ENCODE results near the gene CD47.

The CD47 gene

DNA sequence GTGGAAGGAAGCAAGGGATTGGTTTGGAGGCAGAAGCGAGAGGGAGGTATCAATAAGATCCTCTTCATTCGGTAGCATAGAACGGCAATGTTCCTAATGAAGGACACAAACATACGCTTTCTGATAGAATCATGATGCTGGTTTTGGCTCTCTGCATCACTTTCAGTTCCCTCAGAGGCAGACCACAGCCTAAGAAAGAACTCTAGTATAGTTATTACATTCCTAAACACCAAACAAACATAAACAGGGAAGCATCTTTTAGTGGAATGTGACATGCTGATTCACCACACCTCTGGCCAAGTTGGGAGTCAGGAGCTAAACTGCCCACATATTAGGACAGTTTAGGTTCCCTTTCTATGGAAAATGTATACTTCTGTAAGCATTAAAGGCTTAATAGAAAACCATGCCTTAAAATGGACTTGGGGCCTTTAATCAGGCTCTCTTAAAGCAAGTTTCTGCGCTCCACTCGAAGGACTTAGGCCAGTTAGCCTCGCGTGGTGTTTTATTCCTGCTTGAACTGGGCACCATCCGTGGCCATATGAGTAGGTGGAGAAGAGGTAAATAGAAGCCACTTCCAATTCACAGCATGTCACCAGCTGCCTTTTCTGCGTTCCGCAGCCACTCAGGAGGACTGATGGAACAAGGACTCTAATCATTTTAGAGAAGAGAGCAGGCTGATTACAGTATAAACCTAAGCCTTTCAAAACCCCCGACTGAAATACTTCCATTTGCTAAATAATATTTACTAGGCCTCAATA is 53.7 kb downstream of the CD47 start:
- DNase-seq, result no peak

DNA sequence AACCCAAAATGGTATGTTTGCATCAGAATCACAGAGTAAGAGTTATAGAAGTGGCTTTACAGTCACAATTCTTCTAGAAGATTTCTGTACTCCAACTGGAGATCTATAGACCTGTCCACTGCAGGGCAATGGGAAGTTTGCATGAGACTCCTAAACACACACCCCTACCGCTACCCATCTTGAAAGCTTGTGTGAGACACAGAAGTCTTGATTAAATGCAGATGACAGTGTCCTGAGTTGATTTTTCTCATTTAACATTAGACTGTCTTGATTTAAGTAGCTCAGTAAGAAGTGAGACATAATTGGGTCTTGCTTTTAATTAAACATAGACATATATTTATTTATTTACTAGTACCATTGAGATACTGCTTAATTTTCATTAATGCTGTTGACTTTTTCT is 54.4 kb downstream of the CD47 start:
- Histone ChIP-seq H4K20me1 (ENCODE audit: insufficient read depth, low read length) (no peaks in the 10 kb centered on the region), H3K9ac (ENCODE audit: low read depth, low read length) (no peak overlapping the region), H3K4me1 (ENCODE audit: insufficient read depth, low read length) (no peaks in the 10 kb centered on the region; the same call in 1 of the 2 replicates), H3K9me3 (ENCODE audit: insufficient read depth, low read length, severe bottlenecking) (no peaks in the 10 kb centered on the region), H3K79me2 (ENCODE audit: insufficient read depth, low read length) (no peaks in the 10 kb centered on the region), H3K27ac (ENCODE audit: low read length) (no peak overlapping the region), H3K36me3 (ENCODE audit: insufficient read depth, low read length) (0 out of 2 replicates have a peak, but pooled peaks cover 6% of the 10 kb centered on the region), H3K27me3 (ENCODE audit: insufficient read depth, low read length, poor library complexity) (no peaks in the 10 kb centered on the region), H3K4me3 (ENCODE audit: low read depth in 1 of 2, low read length in 2 of 2) (no peak overlapping the region), H2AFZ (ENCODE audit: low read depth, low read length) (no peak overlapping the region), H3K4me2 (ENCODE audit: insufficient read depth, low read length) (no peak overlapping the region)
- TF ChIP-seq EZH2 (IDR thresholded peaks at IDR 0.05; ENCODE audit: borderline replicate concordance, low read depth, low read length, severe bottlenecking), result no peak
- TF ChIP-seq, protein P1, sequence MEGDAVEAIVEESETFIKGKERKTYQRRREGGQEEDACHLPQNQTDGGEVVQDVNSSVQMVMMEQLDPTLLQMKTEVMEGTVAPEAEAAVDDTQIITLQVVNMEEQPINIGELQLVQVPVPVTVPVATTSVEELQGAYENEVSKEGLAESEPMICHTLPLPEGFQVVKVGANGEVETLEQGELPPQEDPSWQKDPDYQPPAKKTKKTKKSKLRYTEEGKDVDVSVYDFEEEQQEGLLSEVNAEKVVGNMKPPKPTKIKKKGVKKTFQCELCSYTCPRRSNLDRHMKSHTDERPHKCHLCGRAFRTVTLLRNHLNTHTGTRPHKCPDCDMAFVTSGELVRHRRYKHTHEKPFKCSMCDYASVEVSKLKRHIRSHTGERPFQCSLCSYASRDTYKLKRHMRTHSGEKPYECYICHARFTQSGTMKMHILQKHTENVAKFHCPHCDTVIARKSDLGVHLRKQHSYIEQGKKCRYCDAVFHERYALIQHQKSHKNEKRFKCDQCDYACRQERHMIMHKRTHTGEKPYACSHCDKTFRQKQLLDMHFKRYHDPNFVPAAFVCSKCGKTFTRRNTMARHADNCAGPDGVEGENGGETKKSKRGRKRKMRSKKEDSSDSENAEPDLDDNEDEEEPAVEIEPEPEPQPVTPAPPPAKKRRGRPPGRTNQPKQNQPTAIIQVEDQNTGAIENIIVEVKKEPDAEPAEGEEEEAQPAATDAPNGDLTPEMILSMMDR (IDR thresholded peaks at IDR 0.05; ENCODE audit: borderline replicate concordance, extremely low read depth, low read length, poor library complexity, severe bottlenecking), result no peak
- no peak for DNase-seq
- no peak for ATAC-seq (ENCODE audit: insufficient read depth, low read depth)

More for the DNA sequence above, 53.7 kb downstream of the CD47 start:
- H2AFZ ChIP-seq (ENCODE audit: low read depth, low read length), result no peak overlapping the region
- H3K4me1 ChIP-seq (ENCODE audit: insufficient read depth, low read length), result no peaks in the 10 kb centered on the region; the same call in 1 of the 2 replicates
- H3K4me3 ChIP-seq (ENCODE audit: low read depth in 1 of 2, low read length in 2 of 2), result no peak overlapping the region
- peaks cover 12% of the 10 kb centered on the region for H3K36me3 ChIP-seq (ENCODE audit: insufficient read depth, low read length)
- no peaks in the 10 kb centered on the region for H3K27me3 ChIP-seq (ENCODE audit: insufficient read depth, low read length, poor library complexity)
- no peaks in the 10 kb centered on the region for H3K79me2 ChIP-seq (ENCODE audit: insufficient read depth, low read length)
- no peaks in the 10 kb centered on the region for H3K9me3 ChIP-seq (ENCODE audit: insufficient read depth, low read length, severe bottlenecking)
- no peak for ATAC-seq (ENCODE audit: insufficient read depth, low read depth)
- H4K20me1 ChIP-seq (ENCODE audit: insufficient read depth, low read length), result no peaks in the 10 kb centered on the region
- H3K27ac ChIP-seq (ENCODE audit: low read length), result no peak overlapping the region
- H3K9ac ChIP-seq (ENCODE audit: low read depth, low read length), result no peak overlapping the region
- TF ChIP-seq, protein P1 (IDR thresholded peaks at IDR 0.05; ENCODE audit: borderline replicate concordance, extremely low read depth, low read length, poor library complexity, severe bottlenecking), result no peak
- TF ChIP-seq EZH2 (IDR thresholded peaks at IDR 0.05; ENCODE audit: borderline replicate concordance, low read depth, low read length, severe bottlenecking), result no peak
- H3K4me2 ChIP-seq (ENCODE audit: insufficient read depth, low read length), result no peak overlapping the region

DNA sequence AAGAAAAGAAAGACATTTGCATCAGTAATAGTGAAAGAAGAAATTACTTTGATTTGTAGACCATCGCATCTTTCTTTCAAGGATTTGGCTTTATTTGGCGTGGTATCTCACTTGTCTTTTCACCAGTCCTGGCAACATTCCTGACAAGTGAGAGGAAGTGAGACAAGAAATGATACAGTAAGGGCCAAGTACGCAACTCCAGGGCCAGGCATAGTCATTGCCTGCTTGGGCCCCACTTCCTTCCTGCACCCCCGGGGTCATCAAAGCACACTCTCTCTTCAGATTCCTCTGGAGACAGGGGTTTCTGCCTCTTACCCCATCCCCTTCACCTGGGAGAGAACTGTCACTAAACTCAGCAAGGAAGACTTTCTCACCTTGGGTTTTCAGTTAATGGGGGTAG is 55.1 kb downstream of the CD47 start:
- H4K20me1 ChIP-seq (ENCODE audit: insufficient read depth, low read length), result no peaks in the 10 kb centered on the region
- no peaks in the 10 kb centered on the region for H3K9me3 ChIP-seq (ENCODE audit: insufficient read depth, low read length, severe bottlenecking)
- no peak overlapping the region for H3K4me2 ChIP-seq (ENCODE audit: insufficient read depth, low read length)
- no peak for DNase-seq
- no peak overlapping the region; the same call in 1 of the 2 replicates for H3K27ac ChIP-seq (ENCODE audit: low read length)
- H3K27me3 ChIP-seq (ENCODE audit: insufficient read depth, low read length, poor library complexity), result no peaks in the 10 kb centered on the region
- TF ChIP-seq, protein P1 (IDR thresholded peaks at IDR 0.05; ENCODE audit: borderline replicate concordance, extremely low read depth, low read length, poor library complexity, severe bottlenecking), result no peak
- TF ChIP-seq EZH2 (IDR thresholded peaks at IDR 0.05; ENCODE audit: borderline replicate concordance, low read depth, low read length, severe bottlenecking), result no peak
- H3K4me1 ChIP-seq (ENCODE audit: insufficient read depth, low read length), result no peaks in the 10 kb centered on the region; the same call in 1 of the 2 replicates
- no peak overlapping the region for H3K4me3 ChIP-seq (ENCODE audit: low read depth in 1 of 2, low read length in 2 of 2)
- H3K79me2 ChIP-seq (ENCODE audit: insufficient read depth, low read length), result no peaks in the 10 kb centered on the region
- no peak overlapping the region for H2AFZ ChIP-seq (ENCODE audit: low read depth, low read length)
- H3K36me3 ChIP-seq (ENCODE audit: insufficient read depth, low read length), result 0 out of 2 replicates have a peak, but pooled peaks cover 6% of the 10 kb centered on the region
- no peak overlapping the region for H3K9ac ChIP-seq (ENCODE audit: low read depth, low read length)
- peak; percentile 48; the same call in 1 of the 3 replicates for ATAC-seq (ENCODE audit: insufficient read depth, low read depth)

Data from DND-41 (cell line).